GM21619 (cell line): ENCODE measurements around the gene SLC6A3.

Source experiments
- ATAC-seq: cut with Tn5 transposase; IDR thresholded peaks from one replicate; pipeline ENCODE4 v1.9.1; 2021; ENCODE audit not compliant: unreplicated experiment

Gene SLC6A3

GRCh38 chr5:1409381-1410110 lies 35.7 kb downstream of the SLC6A3 start:
- ATAC-seq, result no peak

GRCh38 chr5:1406681-1407640 lies 38.3 kb downstream of the SLC6A3 start:
- no peak for ATAC-seq

- no peak for ATAC-seq
Observed at GRCh38 chr5:1405539-1406530, 39.4 kb downstream of the SLC6A3 start.

GRCh38 chr5:1405121-1405520 lies 40.1 kb downstream of the SLC6A3 start:
- no peak for ATAC-seq

- no peak for ATAC-seq
Observed at GRCh38 chr5:1404062-1404461, 41.2 kb downstream of the SLC6A3 start.

- no peak for ATAC-seq
Observed at GRCh38 chr5:1402611-1403255, 42.5 kb downstream of the SLC6A3 start.

- ATAC-seq, result no peak
Observed at GRCh38 chr5:1401536-1402138, 43.6 kb downstream of the SLC6A3 start.

- no peak for ATAC-seq
Observed at GRCh38 chr5:1400936-1401335, 44.3 kb downstream of the SLC6A3 start.

GRCh38 chr5:1400211-1400855 lies 44.9 kb downstream of the SLC6A3 start:
- ATAC-seq, result no peak

GRCh38 chr5:1399737-1400136 lies 45.5 kb downstream of the SLC6A3 start:
- ATAC-seq, result no peak

GRCh38 chr5:1396293-1396816 lies 48.9 kb downstream of the SLC6A3 start:
- ATAC-seq, result no peak

GRCh38 chr5:1394881-1395860 lies 50.1 kb downstream of the SLC6A3 start:
- ATAC-seq, result no peak

- ATAC-seq, result no peak
Observed at GRCh38 chr5:1393571-1394501, 51.4 kb downstream of the SLC6A3 start.

- ATAC-seq, result no peak
Observed at GRCh38 chr5:1392801-1393565, 52.3 kb downstream of the SLC6A3 start.

- no peak for ATAC-seq
Observed at GRCh38 chr5:1392261-1392660, 53.0 kb downstream of the SLC6A3 start.

GRCh38 chr5:1391691-1392090 lies 53.5 kb downstream of the SLC6A3 start:
- ATAC-seq, result no peak
